Mucosa of descending colon (tissue), 3 donors: ENCODE results near the gene AP3D1. TPM values are rescaled to one million over a fixed set of nuclear protein-coding genes. Genes with fewer than 3 reads are reported as not detected.
A peak's percentile ranks its signal among the peaks of the same experiment; 100 is the strongest.
"Not testable (repeated sequence)": the region's sequence is repeated elsewhere in the genome, so short reads cannot be mapped to it uniquely, and the experiment has no call there.

Source experiments
- ATAC-seq: fragments of 200-7000 bp; cut with Tn5 transposase; one replicate; pipeline ENCODE4 v1.9.1; 2020; ENCODE audit warnings: mild to moderate bottlenecking, moderate library complexity
- DNase-seq, 3 donors: peaks; one replicate each; pipeline ENCODE4 v3.0.0-alpha.2; 2020
- H3K36me3 ChIP-seq: fragments of 200-600 bp; one replicate; pipeline ENCODE4 v1.8.0; 2021; ENCODE audit warnings: low read depth, mild to moderate bottlenecking
- H3K4me1 ChIP-seq: fragments of 200-600 bp; one replicate; pipeline ENCODE4 v1.8.0; 2021; ENCODE audit warnings: low read depth, mild to moderate bottlenecking
- H3K4me3 ChIP-seq: fragments of 200-600 bp; one replicate; pipeline ENCODE4 v1.8.0; 2021; ENCODE audit warnings: mild to moderate bottlenecking
- H3K9me3 ChIP-seq: fragments of 200-600 bp; one replicate; pipeline ENCODE4 v1.8.0; 2021; ENCODE audit warnings: mild to moderate bottlenecking
- CTCF ChIP-seq: fragments of 200-600 bp; IDR thresholded peaks from one replicate; pipeline ENCODE4 v1.8.0; 2022; ENCODE audit warnings: antibody characterized with exemption, mild to moderate bottlenecking
- intact Hi-C, 2 donors: fragments of 100-400 bp; cut with DNase I in 1 of 2; cut with micrococcal nuclease in 1 of 2; formaldehyde crosslinking; loops; one replicate each; pipeline versions ENCODE4 v1.11.0 to v1.11.1; 2022; cut with DNase I, micrococcal nuclease
- total RNA-seq, 3 donors: library from RNA; stranded (reverse); fragmentation: NEBNext Ultra II Directional in 2 of 3; extraction: Animal tissue kit (Norgen Biotek cat#: 25700) in 2 of 3; gene quantifications; one replicate each; pipeline versions ENCODE4 v1.2.1 to v1.2.4, GENCODE V29; 2021 to 2023
- donor health status: DM: no; HTN: no; CAD: no; lungs with moderate emphysema.
- donor health status: DM: no; HTN: no; CAD: no.
- donor health status: DM: no; HTN: yes; CAD: no.

AP3D1 gene
- total RNA-seq, 3 donors from 2014 or later = 103 to 120 (median 103) TPM

- Histone ChIP-seq H3K4me1 (peaks cover 23% of the 10 kb centered on the region), H3K36me3 (no peaks in the 10 kb centered on the region), H3K4me3 (no peak overlapping the region), H3K9me3 (no peaks in the 10 kb centered on the region)
- ATAC-seq = no peak
- TF ChIP-seq CTCF = no peak
- no peak for DNase-seq
- intact Hi-C loops = no loop called here
Measured at GRCh38 chr19:2089727-2090053, 61.7 kb downstream of the AP3D1 start.

- DNase-seq = no peak
- no peaks in the 10 kb centered on the region for H3K36me3 ChIP-seq
- no peaks in the 10 kb centered on the region for H3K9me3 ChIP-seq
- no peak overlapping the region for H3K4me3 ChIP-seq
- no peak for ATAC-seq
- H3K4me1 ChIP-seq = peaks cover 23% of the 10 kb centered on the region
- TF ChIP-seq CTCF = no peak
- intact Hi-C loops = no loop called here
Measured at GRCh38 chr19:2089001-2089711, 62.2 kb downstream of the AP3D1 start.

GRCh38 chr19:2087621-2088100 is 63.7 kb downstream of the AP3D1 start:
- no peak for DNase-seq
- Histone ChIP-seq H3K36me3 (no peaks in the 10 kb centered on the region), H3K4me1 (peaks cover 23% of the 10 kb centered on the region), H3K9me3 (no peaks in the 10 kb centered on the region), H3K4me3 (no peak overlapping the region)
- peak; percentile 40 for ATAC-seq
- intact Hi-C loops = no loop called here
- TF ChIP-seq CTCF = no peak

- H3K9me3 ChIP-seq, intact Hi-C loops, DNase-seq, H3K4me3 ChIP-seq, ATAC-seq, H3K36me3 ChIP-seq: not testable (repeated sequence)
- peaks cover 23% of the 10 kb centered on the region for H3K4me1 ChIP-seq
Measured at GRCh38 chr19:2086695-2087620, 64.4 kb downstream of the AP3D1 start.

GRCh38 chr19:2084993-2085720 is 66.2 kb downstream of the AP3D1 start:
- no peak overlapping the region for H3K4me3 ChIP-seq
- intact Hi-C loops = no loop called here
- no peaks in the 10 kb centered on the region for H3K9me3 ChIP-seq
- DNase-seq (peak; percentile 74 to 93 (median 82)), ATAC-seq (peak; percentile 76)
- no peak for TF ChIP-seq CTCF
- peaks cover 11% of the 10 kb centered on the region for H3K4me1 ChIP-seq
- no peaks in the 10 kb centered on the region for H3K36me3 ChIP-seq
